ENCODE data around the gene MTUS2. TPM values are rescaled to one million over a fixed set of nuclear protein-coding genes. Genes with fewer than 3 reads are reported as not detected.

MTUS2 gene
- total and polyA plus RNA-seq, 2 of the 8 experiments (the other 6 are each of a cell fraction or from before 2014, with no cell fraction given) = 0.18 to 0.80 TPM

DNA sequence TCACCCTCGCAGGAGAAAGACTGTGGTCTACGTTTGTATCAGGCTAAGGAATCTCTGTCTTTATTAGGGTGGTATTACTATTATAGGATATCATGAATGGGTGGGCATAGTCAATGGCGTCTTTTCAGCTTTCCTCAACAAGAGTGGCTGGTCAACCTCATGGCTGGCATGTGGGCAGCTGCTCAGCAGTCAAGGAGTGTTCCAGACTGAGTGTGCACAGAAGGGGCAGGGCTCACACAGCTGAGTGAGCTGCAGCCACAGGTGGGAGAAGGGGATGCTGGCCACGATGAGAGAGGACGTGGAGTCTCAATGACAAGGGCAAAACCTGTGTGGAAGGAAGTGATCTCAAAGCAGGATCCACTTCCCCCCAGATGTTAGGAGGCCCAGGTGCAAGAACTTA lies 720.7 kb downstream of the MTUS2 start:
- Histone ChIP-seq H3K56ac (replicated peaks; ENCODE audit: insufficient read length, low read depth, low read length) (no peak overlapping the region), H2AFZ (ENCODE audit: low read length) (no peak overlapping the region), H4K91ac (replicated peaks; ENCODE audit: insufficient read length, low read length) (no peak overlapping the region), H2BK120ac (replicated peaks; ENCODE audit: low read depth, low read length) (no peak overlapping the region), H2AK5ac (ENCODE audit: low read depth, low read length) (no peak overlapping the region; the same call in 1 of the 2 replicates), H2BK15ac (ENCODE audit: low read length) (no peak overlapping the region), H4K5ac (ENCODE audit: insufficient read length, low read depth, low read length) (no peak overlapping the region), H3K36me3 (ENCODE audit: control insufficient read depth in 2 of 4, insufficient read depth in 4 of 4, low read length in 3 of 4) (peaks cover 0 to 17% (median 2%) of the 10 kb centered on the region in 4 experiments; a peak in 5 of 8 replicates), H3K27ac (ENCODE audit: low read depth, low read length) (no peak overlapping the region), H4K8ac (ENCODE audit: extremely low read depth, insufficient read depth, low read length) (no peak overlapping the region), H3K4me3 (ENCODE audit: extremely low read depth in 1 of 4, insufficient read depth in 2 of 4, low read depth in 3 of 4, low read length in 4 of 4) (no peak overlapping the region), H3K4me2 (ENCODE audit: insufficient read depth in 1 of 2, low read depth in 2 of 2, low read length in 2 of 2) (peak overlapping the region; percentile 20 to 30; a peak in 1 of 4 replicates), H3K4ac (replicated peaks; ENCODE audit: insufficient read length, low read depth, low read length) (no peak overlapping the region), H3K9ac (replicated peaks in 1 of 4; ENCODE audit: extremely low read depth in 1 of 4, low read depth in 3 of 4, low read length in 3 of 4) (no peak overlapping the region), H3K79me2 (ENCODE audit: control insufficient read depth in 1 of 2, insufficient read depth in 2 of 2, low read length in 2 of 2) (peaks cover 3 to 96% of the 10 kb centered on the region in 2 experiments), H2BK20ac (ENCODE audit: low read length) (no peak overlapping the region), H3K23me2 (ENCODE audit: low read depth, low read length) (no peaks in the 10 kb centered on the region), H3K9me3 (ENCODE audit: insufficient read depth in 2 of 2, low read depth in 1 of 2, low read length in 1 of 2) (no peaks in the 10 kb centered on the region), H3K79me1 (ENCODE audit: low read depth, low read length) (peaks cover 29% of the 10 kb centered on the region), H2BK5ac (ENCODE audit: low read depth, low read length) (peak overlapping the region; percentile 6; the same call in 1 of the 2 replicates), H3K14ac (ENCODE audit: insufficient read length) (no peak overlapping the region), H2BK12ac (ENCODE audit: low read depth, low read length) (no peak overlapping the region), H3K23ac (ENCODE audit: insufficient read length) (no peak overlapping the region), H4K20me1 (replicated peaks in 1 of 2; ENCODE audit: control insufficient read depth in 1 of 2, insufficient read depth in 2 of 2, low read length in 2 of 2) (peaks cover 20 to 26% of the 10 kb centered on the region in 2 experiments), H3K4me1 (replicated peaks in 1 of 4; ENCODE audit: control insufficient read depth in 3 of 4, insufficient read depth in 4 of 4, low read length in 3 of 4) (peaks cover 2 to 13% (median 9%) of the 10 kb centered on the region in 4 experiments; a peak in 6 of 7 replicates), H3K27me3 (replicated peaks in 1 of 4; ENCODE audit: control insufficient read depth in 3 of 4, extremely low read depth in 1 of 4, insufficient read depth in 3 of 4, low read length in 3 of 4) (no peaks in the 10 kb centered on the region), H3K18ac (ENCODE audit: extremely low read depth, low read length) (no peak overlapping the region)
- no peak for DNase-seq (ENCODE audit: low read depth in 1 of 2, low spot score in 2 of 2)
- FAIRE-seq = no peak
- 76% methylated on average over 5 of the region's 5 CpGs; no CpG with 5 or more reads in 1 of the 2 experiments for WGBS, 2 experiments (ENCODE audit: extremely low coverage in 1 of 2, insufficient coverage in 1 of 2, insufficient read length in 1 of 2, insufficient replicate concordance in 2 of 2, low coverage in 1 of 2, low lambda C conversion rate in 2 of 2, missing lambda C conversion rate in 1 of 2)
- ChIA-PET POLR2A (ENCODE audit: partially characterized antibody) (interaction anchor here (0.9 to 1.8 kb wide), 2 partner anchors 13 to 55 kb away, joined by 3 to 5 read pairs; partner anchors contain the start of gene SLC7A1), CTCF (ENCODE audit: partially characterized antibody) (interaction anchor here (3.8 kb wide), 1 partner anchor 32 kb away, joined by 16 read pairs; no protein-coding TSS in a partner anchor)
- TF ChIP-seq ZNF274 (IDR thresholded peaks at IDR 0.05; ENCODE audit: borderline replicate concordance, extremely low read depth, low read length) (no peak), EZH2 (IDR thresholded peaks at IDR 0.05; ENCODE audit: low read depth, low read length, severe bottlenecking) (no peak), HDAC2 (IDR thresholded peaks at IDR 0.05; ENCODE audit: borderline replicate concordance in 1 of 2, low read depth in 2 of 2, low read length in 2 of 2) (no peak), SIRT6 (IDR thresholded peaks at IDR 0.05; ENCODE audit: low read length) (no peak), RNF2 (IDR thresholded peaks at IDR 0.05; ENCODE audit: borderline replicate concordance, low read depth, low read length, missing control alignments, poor library complexity, severe bottlenecking) (no peak), TAF7 (optimal IDR thresholded peaks at IDR 0.05; ENCODE audit: borderline replicate concordance, low read depth, low read length) (no peak), CBX8 (IDR thresholded peaks at IDR 0.05; ENCODE audit: borderline replicate concordance, low read depth, low read length) (no peak), CHD2 (IDR thresholded peaks at IDR 0.05; ENCODE audit: low read length) (no peak), EGR1 (IDR thresholded peaks at IDR 0.05; ENCODE audit: borderline replicate concordance, low read depth, low read length) (no peak), TBP (IDR thresholded peaks at IDR 0.05; ENCODE audit: low read depth, low read length) (no peak)
- TF ChIP-seq, protein P1, sequence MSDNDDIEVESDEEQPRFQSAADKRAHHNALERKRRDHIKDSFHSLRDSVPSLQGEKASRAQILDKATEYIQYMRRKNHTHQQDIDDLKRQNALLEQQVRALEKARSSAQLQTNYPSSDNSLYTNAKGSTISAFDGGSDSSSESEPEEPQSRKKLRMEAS (IDR thresholded peaks at IDR 0.05) = no peak
- TF ChIP-seq, protein P2, sequence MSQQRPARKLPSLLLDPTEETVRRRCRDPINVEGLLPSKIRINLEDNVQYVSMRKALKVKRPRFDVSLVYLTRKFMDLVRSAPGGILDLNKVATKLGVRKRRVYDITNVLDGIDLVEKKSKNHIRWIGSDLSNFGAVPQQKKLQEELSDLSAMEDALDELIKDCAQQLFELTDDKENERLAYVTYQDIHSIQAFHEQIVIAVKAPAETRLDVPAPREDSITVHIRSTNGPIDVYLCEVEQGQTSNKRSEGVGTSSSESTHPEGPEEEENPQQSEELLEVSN (IDR thresholded peaks at IDR 0.05) = no peak
